ENCODE measurements around the gene KDM2A.

The KDM2A gene

DNA sequence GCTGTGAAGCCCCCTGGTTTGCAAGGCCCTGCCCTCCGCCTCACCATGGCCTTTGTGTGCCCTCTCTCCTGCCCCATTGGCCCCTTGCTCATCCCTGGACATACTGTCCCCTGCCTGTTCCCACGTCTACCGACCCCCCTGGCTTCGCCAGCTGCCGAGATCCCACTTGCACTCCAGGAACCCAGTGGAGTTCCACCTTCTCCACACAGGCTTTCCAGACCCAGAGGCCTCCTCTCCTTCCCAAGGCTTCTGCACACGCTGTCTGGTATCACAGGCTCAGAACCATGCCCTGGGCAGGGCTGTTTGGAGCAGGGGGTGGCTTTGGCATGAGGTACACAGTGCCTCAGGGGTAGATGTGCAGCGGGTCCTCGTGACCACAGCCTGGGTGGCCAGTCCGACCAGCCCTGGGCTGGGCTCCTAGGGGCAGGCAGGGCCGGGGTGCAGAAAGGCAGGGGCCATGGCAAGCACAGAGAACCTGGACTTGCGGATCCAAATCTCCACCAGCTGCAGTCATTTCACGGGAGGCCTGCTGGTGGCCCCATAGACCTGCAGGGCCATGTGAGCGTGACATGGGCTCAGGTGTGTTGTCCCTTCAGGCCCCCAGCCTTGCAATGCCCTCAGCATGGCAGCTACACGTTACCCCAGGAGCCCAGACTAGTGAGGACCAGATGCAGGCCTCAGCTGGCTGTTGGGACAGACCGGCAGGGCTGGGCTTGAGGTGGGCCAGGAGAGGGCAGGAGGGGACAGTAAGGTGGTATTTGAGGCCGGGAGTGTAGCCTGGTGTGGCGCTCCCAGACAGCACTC is 156.7 kb downstream of the KDM2A start:
- DNase-seq, result no peak

DNA sequence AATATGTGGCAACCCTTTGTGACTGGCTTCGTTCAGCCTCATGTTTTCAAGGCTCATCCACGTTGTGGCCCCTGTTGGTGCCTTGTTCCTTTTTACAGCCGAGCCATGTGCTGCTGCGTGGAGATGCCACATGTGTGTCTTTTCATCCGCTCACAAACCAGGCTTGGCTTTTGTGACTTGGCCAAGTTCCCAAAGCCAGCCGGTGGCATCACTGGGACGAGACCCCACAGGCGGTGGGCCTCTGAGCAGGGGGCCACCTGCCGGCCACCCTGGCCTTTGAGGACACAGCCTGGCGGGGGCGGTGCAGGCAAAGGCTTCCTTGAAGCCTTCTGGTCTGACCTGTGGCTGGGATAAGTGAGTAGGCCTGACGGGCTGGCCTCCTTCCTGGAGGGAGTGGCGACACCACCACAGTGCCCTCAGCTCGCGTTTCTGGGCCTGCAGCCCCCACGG is 157.7 kb downstream of the KDM2A start:
- DNase-seq, result no peak

DNA sequence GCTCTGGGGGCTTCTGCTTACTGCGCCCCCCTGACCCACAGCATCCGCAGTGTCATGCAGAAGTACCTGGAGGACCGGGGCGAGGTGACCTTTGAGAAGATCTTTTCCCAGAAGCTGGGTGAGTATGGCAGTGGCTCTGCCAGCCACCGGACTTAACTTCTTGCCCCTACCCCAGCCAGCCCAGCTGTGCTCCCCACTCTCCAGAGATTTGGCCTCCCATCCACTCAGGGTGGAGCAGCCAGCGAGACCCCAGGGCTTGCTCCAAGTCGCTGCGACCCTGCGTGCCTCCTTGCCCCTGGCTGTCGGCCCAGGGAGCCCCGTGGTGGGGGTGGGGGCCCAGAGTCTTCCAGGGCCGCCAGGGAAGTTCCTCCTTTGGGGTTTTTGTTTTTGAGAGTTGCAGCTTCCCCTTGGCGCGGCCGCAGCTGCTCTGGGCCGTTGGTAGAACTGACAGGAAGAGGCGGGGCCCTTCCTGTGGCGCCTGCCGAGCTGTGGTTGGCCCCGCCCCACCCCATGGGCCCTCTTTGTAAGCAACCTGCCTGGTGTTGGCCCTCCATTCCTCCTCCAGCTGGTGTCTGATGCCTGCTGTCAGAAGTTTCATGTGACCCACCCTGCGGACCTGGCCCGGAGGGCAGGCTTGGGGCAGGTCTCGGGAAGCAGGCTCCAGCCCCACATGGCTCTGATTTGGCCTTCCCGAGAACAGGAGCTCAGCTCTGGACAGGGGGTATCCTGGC is 158.3 kb downstream of the KDM2A start:
- no peak for DNase-seq

DNA sequence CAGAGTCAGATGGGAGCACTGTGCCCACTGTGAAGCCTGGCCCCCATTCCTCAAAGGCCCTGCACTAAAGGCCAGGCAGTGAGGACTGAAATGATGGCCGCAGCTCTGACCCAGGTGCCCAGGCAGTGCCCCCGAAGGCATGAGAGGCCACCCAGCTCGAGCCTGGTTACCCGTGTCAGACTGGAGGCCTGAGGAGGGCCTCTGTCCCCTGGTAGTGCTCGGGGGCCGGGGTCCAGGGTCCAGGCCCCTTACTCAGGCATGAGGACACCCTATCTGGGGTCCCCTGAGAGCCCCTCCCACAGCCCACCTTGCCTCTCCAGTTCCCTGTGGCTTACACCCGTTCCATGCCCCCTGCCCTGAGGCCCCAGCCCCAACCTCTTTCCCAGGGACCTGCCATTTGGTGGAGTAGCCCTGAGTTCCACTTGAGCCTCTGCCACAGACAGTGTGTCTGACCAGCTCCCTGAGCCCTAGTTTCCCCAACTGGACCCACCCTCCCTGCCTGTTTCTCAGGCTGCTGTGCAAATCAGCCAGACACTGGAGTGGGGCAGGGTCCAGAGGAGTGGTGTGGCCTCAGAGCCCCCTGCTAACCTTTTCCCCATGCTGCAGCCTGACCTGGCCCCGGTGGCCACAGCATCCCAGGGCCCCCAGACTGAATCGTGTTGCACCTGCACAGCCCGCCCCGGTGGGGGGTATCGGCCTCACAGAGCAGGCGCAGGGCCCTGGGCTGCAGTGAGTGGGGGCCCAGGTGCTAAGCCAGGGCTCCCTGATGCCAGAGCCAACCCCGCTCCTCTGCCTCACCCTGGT is 159.3 kb downstream of the KDM2A start:
- no peak for DNase-seq

DNA sequence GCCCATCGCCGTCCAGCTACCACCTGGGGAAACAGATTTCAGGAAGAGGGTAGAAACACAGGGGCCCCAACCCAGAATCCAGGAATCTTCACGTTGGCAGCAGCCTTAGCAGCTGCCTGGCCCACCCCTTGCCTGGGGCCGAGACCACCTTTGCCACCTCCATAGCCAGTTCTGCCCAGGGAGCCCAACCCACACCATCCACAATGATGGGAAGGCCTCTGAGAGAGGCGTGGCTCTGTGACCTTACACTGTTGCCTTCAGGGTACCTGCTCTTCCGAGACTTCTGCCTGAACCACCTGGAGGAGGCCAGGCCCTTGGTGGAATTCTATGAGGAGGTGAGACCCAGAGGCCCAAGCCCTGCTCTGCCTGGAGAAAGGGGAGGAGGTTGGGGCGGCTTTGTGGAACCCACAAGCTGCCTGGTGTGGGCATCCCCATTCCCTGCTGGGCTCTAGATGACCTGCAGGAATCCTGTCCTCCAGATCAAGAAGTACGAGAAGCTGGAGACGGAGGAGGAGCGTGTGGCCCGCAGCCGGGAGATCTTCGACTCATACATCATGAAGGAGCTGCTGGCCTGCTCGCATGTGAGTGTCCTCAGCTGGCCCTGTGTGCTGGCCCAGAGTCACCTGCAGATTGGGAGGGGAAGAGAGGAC is 160.0 kb downstream of the KDM2A start:
- no peak for DNase-seq

DNA sequence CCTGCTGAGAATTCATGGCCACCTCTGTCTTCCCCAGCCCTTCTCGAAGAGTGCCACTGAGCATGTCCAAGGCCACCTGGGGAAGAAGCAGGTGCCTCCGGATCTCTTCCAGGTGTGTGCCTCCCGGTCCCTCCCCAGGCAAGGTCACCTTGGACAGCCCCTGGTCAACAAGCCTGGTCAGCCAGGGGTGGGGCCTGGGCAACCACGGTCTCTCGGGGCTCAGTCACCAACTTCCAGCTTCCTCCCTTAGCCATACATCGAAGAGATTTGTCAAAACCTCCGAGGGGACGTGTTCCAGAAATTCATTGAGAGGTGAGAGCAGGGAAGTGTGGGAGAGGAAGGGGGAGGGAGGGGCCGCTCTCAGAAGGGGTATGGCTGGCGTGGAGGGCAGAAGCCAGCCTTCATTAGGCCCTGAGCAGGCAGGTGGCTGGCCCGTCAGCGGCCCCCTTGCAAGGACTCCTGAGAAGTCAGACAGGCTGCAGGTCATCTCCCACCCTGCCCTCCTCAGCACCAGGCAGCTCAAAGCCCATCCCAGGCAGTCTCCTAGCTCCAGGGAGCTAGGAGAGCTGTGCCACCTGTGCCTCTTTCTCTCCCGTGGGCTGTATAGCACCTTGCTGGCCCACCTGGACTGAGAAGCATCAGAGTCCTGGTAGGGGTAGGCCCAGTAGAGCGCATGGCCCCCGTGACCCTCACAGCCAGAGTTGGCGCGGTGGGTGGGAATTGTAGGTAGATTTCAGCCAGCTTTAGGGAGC is 160.7 kb downstream of the KDM2A start:
- no peak for DNase-seq

DNA sequence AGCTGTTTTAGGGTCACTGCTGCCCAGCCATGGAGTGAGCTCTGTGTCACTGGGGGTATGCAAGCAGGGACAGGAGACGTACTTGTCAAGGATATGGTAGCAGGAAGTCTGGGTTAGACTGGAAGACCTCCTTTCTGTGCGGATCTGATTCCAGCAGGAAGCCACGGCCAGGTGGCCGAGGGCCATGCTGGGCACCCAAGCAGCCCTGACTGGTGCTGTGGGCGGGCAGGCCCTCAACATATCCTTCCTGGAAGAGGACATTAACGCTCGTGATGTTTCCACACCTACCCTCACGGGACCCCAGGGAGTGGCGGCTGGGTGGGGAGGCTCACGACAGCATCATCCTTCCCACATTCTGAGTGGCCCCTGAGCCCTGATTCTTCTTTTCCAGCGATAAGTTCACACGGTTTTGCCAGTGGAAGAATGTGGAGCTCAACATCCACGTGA is 161.3 kb downstream of the KDM2A start:
- DNase-seq, result no peak

DNA sequence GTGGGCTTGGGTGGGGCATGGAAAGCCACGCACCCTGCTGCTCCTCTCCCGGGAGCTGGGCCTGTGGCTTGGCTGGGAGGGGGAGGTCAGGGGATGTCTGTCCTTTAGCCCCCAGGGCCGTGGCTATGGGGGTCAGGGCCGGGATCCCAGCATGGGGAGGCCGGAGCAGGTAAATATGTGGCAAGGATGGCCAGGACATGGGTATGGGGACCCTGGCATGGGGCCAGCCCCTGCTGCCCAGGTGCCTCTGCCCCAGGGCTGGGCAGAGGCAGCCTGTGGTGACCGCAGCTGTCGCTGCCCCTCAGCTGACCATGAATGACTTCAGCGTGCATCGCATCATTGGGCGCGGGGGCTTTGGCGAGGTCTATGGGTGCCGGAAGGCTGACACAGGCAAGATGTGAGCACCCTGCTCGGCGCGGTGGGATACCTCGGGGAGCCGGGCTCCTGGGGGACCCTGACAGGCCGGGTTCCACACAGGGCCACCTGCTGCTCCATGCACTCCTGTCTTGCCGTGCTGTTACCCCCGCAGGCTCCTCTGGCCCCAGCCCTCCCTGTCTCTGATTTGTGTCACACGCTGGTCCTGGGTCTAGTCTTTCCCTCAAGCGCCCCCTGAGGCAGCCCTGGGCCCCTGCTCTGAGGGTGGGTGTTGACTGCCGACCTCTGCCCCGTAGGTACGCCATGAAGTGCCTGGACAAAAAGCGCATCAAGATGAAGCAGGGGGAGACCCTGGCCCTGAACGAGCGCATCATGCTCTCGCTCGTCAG is 161.9 kb downstream of the KDM2A start:
- no peak for DNase-seq

DNA sequence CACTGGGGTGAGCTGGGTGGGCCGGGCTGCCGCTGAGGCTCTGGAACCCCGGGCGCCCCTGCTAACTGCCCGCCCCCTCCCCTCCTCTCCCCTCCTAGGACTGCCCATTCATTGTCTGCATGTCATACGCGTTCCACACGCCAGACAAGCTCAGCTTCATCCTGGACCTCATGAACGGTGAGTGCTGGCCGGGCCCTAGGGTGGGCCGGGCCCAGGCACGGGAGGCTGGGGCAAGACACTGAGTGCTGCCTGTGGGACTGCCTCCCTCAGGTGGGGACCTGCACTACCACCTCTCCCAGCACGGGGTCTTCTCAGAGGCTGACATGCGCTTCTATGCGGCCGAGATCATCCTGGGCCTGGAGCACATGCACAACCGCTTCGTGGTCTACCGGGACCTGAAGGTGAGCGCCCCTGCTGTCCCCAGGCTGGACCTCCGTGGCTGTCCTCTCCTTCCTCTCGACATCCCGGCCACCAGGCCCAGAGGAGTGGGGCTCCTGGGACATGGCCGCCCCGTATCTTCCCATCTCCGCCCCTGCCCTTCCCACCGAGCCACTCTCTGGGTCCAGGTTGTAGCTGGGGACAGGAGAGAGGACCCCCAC is 162.6 kb downstream of the KDM2A start:
- no peak for DNase-seq

DNA sequence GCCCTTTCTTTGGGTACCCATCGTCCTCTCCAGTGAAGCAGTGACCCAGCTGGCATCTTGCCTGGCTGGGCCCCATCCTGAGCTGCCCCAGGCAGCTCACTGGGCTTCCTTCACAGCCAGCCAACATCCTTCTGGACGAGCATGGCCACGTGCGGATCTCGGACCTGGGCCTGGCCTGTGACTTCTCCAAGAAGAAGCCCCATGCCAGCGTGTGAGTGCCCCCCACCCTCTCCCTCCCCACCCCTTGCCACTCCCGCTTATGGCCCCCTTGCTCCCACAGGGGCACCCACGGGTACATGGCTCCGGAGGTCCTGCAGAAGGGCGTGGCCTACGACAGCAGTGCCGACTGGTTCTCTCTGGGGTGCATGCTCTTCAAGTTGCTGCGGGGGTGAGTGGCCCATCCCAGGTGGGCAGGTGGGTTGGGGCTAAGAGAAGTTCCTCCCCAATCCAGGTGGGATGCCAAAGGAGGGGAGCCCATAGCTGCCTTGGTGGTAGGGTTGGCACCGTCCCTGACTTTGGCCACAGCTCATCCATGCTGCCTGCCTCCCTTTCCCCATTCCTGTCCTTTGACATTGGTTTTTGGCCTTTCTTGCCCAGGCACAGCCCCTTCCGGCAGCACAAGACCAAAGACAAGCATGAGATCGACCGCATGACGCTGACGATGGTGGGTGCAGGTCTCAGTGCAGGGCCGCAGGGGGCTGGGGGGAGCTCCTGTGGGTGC is 163.3 kb downstream of the KDM2A start:
- no peak for DNase-seq

DNA sequence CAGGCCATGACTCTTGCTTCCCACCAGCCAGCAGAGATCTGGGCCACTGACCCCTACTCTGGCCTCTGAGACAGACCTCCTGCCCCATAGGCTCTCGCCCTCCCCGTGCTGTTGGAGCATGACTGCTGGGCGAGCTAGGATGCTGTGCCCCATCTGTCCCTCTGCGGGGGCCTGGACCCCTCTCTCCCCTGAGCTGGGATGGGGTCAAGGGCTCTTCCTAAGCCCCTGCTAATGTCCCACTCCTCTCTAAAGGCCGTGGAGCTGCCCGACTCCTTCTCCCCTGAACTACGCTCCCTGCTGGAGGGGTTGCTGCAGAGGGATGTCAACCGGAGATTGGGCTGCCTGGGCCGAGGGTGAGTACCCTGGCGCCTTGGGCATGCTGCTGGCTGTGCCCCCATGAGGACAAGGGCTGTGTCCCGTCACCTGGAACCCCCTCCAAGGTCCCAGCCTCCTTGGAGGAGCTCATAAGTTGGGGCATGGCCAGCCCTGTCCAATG is 163.9 kb downstream of the KDM2A start:
- no peak for DNase-seq

DNA sequence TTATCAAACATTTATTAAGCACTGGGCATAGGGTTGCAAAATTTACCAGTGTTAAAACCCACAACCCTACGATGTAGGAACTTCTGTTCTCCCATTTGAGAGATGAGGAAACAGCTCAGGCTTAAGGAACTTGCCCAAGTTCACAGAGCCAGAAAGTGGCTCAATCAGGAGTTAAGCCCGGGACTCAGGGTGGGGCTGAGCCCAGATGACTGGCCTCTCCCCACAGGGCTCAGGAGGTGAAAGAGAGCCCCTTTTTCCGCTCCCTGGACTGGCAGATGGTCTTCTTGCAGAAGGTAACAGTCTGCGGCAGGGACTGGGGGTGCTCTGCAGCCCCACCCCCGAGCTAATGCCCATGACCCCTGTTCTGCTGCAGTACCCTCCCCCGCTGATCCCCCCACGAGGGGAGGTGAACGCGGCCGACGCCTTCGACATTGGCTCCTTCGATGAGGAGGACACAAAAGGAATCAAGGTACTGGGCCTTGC is 164.5 kb downstream of the KDM2A start:
- no peak for DNase-seq

DNA sequence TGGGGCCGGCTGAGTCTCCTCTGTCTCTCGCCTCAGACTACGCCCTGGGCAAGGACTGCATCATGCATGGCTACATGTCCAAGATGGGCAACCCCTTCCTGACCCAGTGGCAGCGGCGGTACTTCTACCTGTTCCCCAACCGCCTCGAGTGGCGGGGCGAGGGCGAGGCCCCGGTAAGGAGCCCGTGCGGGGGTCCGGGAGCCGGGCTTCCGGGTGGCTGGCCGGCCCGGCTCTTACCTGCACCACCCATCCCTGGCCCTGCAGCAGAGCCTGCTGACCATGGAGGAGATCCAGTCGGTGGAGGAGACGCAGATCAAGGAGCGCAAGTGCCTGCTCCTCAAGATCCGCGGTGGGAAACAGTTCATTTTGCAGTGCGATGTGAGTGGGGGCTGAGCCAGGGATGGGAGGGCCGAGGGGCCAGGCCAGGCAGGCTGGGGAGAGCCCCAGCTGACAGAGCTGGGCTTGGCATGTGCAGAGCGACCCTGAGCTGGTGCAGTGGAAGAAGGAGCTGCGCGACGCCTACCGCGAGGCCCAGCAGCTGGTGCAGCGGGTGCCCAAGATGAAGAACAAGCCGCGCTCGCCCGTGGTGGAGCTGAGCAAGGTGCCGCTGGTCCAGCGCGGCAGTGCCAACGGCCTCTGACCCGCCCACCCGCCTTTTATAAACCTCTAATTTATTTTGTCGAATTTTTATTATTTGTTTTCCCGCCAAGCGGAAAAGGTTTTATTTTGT is 165.9 kb downstream of the KDM2A start:
- no peak for DNase-seq

DNA sequence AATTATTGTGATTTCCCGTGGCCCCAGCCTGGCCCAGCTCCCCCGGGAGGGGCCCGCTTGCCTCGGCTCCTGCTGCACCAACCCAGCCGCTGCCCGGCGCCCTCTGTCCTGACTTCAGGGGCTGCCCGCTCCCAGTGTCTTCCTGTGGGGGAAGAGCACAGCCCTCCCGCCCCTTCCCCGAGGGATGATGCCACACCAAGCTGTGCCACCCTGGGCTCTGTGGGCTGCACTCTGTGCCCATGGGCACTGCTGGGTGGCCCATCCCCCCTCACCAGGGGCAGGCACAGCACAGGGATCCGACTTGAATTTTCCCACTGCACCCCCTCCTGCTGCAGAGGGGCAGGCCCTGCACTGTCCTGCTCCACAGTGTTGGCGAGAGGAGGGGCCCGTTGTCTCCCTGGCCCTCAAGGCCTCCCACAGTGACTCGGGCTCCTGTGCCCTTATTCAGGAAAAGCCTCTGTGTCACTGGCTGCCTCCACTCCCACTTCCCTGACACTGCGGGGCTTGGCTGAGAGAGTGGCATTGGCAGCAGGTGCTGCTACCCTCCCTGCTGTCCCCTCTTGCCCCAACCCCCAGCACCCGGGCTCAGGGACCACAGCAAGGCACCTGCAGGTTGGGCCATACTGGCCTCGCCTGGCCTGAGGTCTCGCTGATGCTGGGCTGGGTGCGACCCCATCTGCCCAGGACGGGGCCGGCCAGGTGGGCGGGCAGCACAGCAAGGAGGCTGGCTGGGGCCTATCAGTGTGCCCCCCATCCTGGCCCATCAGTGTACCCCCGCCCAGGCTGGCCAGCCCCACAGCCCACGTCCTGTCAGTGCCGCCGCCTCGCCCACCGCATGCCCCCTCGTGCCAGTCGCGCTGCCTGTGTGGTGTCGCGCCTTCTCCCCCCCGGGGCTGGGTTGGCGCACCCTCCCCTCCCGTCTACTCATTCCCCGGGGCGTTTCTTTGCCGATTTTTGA is 166.8 kb downstream of the KDM2A start:
- DNase-seq, result no peak

DNA sequence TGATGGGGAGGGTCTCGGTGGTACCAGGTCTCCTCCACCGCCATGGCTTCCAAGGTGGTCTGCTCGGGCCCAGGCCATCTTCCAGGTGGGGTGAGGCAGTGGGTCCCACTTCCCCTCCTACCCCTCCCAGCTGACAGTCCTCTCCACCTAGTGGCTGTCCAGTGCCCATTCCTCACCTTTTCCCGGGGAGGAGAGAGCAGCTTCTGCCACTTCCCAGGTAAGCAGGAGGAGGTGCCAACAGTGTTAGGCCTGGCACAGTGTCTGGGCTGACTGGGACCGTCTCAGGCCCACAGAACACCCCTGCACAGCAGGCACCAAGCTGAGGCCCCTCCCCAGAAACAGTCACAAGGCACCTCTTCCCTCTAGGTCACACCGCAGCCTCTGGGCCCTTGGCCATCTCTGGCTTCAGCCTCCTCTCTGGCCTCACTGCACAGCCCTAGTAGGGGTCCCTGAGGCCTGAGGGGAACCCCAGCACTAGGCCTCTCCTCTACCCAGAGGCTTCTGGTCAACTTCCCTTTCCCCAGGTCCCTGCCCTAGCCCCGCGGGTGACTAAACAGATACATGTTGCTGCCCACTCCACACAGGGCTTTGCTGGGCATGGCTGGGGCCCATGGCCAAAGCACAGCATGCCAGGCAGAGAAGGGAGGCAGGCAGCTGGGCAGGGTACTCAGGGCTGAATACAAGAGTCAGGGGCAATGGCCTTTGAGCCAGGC is 167.7 kb downstream of the KDM2A start:
- no peak for DNase-seq

DNA sequence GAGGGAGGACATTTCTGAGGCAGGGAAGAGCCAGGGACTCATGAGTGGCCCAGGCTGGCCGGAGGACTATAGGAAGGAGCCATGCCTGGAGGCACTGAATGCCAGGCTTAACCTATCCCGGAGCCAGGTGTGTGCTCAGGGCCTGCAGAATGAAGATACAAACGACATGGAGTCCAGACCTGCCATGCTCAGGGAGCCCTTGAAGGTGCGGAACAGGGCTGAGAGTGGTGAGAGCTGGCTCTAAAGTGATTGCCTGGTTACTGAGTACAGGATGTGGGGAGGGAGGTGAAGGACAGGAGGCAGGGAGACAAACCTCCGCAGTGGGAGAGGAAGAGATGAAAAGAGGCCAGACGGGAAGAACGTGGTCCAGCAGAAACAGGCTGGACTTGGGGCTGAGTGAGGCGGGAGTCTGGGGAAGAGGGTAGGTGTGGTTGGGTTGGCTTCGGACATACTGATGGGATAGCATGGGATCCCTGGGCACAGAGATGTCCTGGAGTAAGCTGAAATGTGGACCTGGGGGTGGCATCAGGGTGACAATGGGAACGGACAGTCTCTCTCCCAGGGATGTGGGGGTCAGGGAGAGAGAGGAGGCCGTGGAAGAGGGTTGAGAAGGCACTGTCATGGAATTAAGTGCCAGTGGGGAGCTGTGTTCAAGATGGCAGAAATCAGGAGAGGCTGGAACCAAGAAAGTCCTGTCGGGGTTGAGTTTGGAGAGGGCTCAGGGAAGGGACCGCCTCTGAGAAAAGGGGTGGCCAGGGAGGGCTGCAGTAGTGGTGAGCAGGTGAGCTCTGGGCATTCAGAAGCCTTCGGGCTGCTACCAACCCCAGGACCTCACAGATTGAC is 168.5 kb downstream of the KDM2A start:
- no peak for DNase-seq

DNA sequence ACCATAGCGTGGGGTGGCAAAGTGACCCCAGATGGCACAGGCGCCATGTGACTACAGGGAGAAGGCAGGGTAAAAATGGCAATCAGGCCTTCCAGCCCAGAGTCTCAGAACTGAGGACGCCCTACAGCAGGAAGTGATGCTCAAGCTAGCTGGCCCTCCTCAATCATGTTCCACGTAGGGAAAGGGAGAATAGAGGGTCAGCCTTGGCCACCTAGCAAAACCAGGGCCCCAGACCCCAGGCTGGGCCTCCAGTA is 169.1 kb downstream of the KDM2A start:
- no peak for DNase-seq

All from cerebellar nuclear complex (tissue), 1 donor.